A549 (cell line): ENCODE data around the gene C2orf49. TPM values are rescaled to one million over a fixed set of nuclear protein-coding genes. Genes with fewer than 3 reads are reported as not detected.

Source experiments
- ATAC-seq, 2 experiments: fragments of 200-7000 bp in 1 of 2; fragments of >200 bp in 1 of 2; cut with Nextera tagmentation in 1 of 2; cut with Tn5 transposase in 1 of 2; 3 replicates each; pipeline versions ENCODE4 v1.8.0 to v1.9.1; 2018 to 2020; ENCODE audit warnings: mild to moderate bottlenecking in 1 of 2, moderate library complexity in 1 of 2
- CTCF ChIA-PET: fragments of 300-600 bp; sonication (Branson Sonifier 250); formaldehyde crosslinking; extraction: SDS; loops from one replicate; lab custom pipeline; 2021; ENCODE audit warnings: antibody characterized with exemption, inconsistent platforms; lab: Yijun Ruan, JAX
- POLR2A ChIA-PET: fragments of 350-600 bp; formaldehyde crosslinking; extraction: SDS; loops from one replicate; lab custom pipeline; 2021; ENCODE audit warnings: antibody characterized with exemption, inconsistent platforms; lab: Yijun Ruan, JAX
- DNase-seq, 2 experiments: peaks; one replicate each; pipeline versions ENCODE4 v3.0.0 to v3.0.0-alpha.2; 2011 to 2016; ENCODE audit warnings: low read depth in 1 of 2, low spot score in 1 of 2
- FAIRE-seq: peaks from 2 replicates; lab custom pipeline; 2011; peaks lifted over from hg19 to GRCh38; lab: Jason Lieb, UNC
- H3K27ac ChIP-seq, 2 experiments: fragments of >200 bp; sonication (Bioruptor Twin); formaldehyde crosslinking; 3 replicates each; pipeline ENCODE4 v1.5.1; 2016 to 2017
- H3K4me1 ChIP-seq: fragments of >200 bp; sonication (Bioruptor Twin); formaldehyde crosslinking; 3 replicates; pipeline ENCODE4 v1.6.1; 2016
- H3K4me2 ChIP-seq: fragments of >200 bp; sonication (Bioruptor Twin); formaldehyde crosslinking; 3 replicates; pipeline ENCODE4 v1.6.1; 2016
- H3K4me3 ChIP-seq: fragments of >200 bp; sonication (Bioruptor Twin); formaldehyde crosslinking; 3 replicates; pipeline ENCODE4 v1.5.1; 2016
- H3K9me3 ChIP-seq: fragments of >200 bp; sonication (Bioruptor Twin); formaldehyde crosslinking; 3 replicates; pipeline ENCODE4 v1.6.1; 2016
- BCL3 ChIP-seq: fragments of >200 bp; sonication (Bioruptor Twin); formaldehyde crosslinking; IDR thresholded peaks from 3 replicates; pipeline ENCODE4 v1.6.1; 2016
- CBX8 ChIP-seq: fragments of 200-600 bp; sonication (generic); IDR thresholded peaks from 2 replicates; pipeline ENCODE4 v1.6.1; 2016
- CHD2 ChIP-seq: fragments of 150-350 bp; IDR thresholded peaks from 2 replicates; pipeline ENCODE4 v1.6.1; 2014; ENCODE audit warnings: low read length; ENCODE audit not compliant: partially characterized antibody
- CTCF ChIP-seq: fragments of >200 bp; sonication (Bioruptor Twin); formaldehyde crosslinking; IDR thresholded peaks from 3 replicates; pipeline ENCODE4 v1.5.1; 2016
- EHMT2 ChIP-seq: fragments of 200-600 bp; sonication (generic); IDR thresholded peaks from 2 replicates; pipeline ENCODE4 v1.6.1; 2016; ENCODE audit warnings: antibody characterized with exemption, low read depth, mild to moderate bottlenecking, moderate library complexity
- ELK1 ChIP-seq: fragments of 150-350 bp; IDR thresholded peaks from 2 replicates; pipeline ENCODE4 v1.6.1; 2014; ENCODE audit warnings: low read depth, mild to moderate bottlenecking, low read length
- FOSB ChIP-seq: fragments of 250-450 bp; sonication (Bioruptor Pico); IDR thresholded peaks from 2 replicates; pipeline ENCODE4 v1.5.0; 2020; ENCODE audit warnings: mild to moderate bottlenecking, moderate library complexity
- FOSL2 ChIP-seq, 2 experiments: fragments of 450-650 bp in 1 of 2; fragments of >200 bp in 1 of 2; sonication (Bioruptor Twin) in 1 of 2; formaldehyde crosslinking; IDR thresholded peaks; 2 replicates each; pipeline versions ENCODE4 v1.5.0 to v1.6.1; 2016 to 2020; ENCODE audit warnings: mild to moderate bottlenecking in 1 of 2, moderate library complexity in 1 of 2
- GATA3 ChIP-seq: IDR thresholded peaks from 2 replicates; pipeline ENCODE4 v1.6.1; 2012; ENCODE audit warnings: borderline replicate concordance
- HES2 ChIP-seq: fragments of >200 bp; sonication (Bioruptor Twin); formaldehyde crosslinking; IDR thresholded peaks from 2 replicates; pipeline ENCODE4 v1.6.1; 2016
- HOXA7 ChIP-seq: fragments of 250-450 bp; sonication (Bioruptor Pico); IDR thresholded peaks from 2 replicates; pipeline ENCODE4 v1.5.0; 2020; ENCODE audit warnings: mild to moderate bottlenecking, moderate library complexity
- HOXB13 ChIP-seq: fragments of 250-450 bp; sonication (Bioruptor Pico); IDR thresholded peaks from 2 replicates; pipeline ENCODE4 v1.5.0; 2020; ENCODE audit warnings: low read depth, mild to moderate bottlenecking, moderate library complexity
- HOXB5 ChIP-seq: fragments of 250-450 bp; sonication (Bioruptor Pico); IDR thresholded peaks from 2 replicates; pipeline ENCODE4 v1.5.0; 2020; ENCODE audit warnings: mild to moderate bottlenecking, moderate library complexity
- JUN ChIP-seq, 2 experiments: fragments of >200 bp; sonication (Bioruptor Twin); formaldehyde crosslinking; IDR thresholded peaks; 2 replicates in 1 of 2; 3 replicates in 1 of 2; pipeline ENCODE4 v1.6.1; 2016 to 2017
- JUNB ChIP-seq: fragments of >200 bp; sonication (Bioruptor Twin); formaldehyde crosslinking; IDR thresholded peaks from 2 replicates; pipeline ENCODE4 v1.6.1; 2016
- KDM1A ChIP-seq: fragments of 200-600 bp; sonication (generic); IDR thresholded peaks from 2 replicates; pipeline ENCODE4 v1.6.1; 2016; ENCODE audit warnings: low read depth, mild to moderate bottlenecking
- MAFK ChIP-seq: fragments of 450-650 bp; IDR thresholded peaks from 2 replicates; pipeline ENCODE4 v1.6.1; 2014; ENCODE audit not compliant: partially characterized antibody
- MAZ ChIP-seq: fragments of 150-350 bp; IDR thresholded peaks from 2 replicates; pipeline ENCODE4 v1.6.1; 2014; ENCODE audit warnings: antibody characterized with exemption, low read depth, low read length, borderline replicate concordance
- NFE2L2 ChIP-seq: fragments of 150-350 bp; conservative IDR thresholded peaks from 2 replicates; pipeline ENCODE4 v1.6.1; 2014; ENCODE audit warnings: low read length
- NR3C1 ChIP-seq: fragments of >200 bp; sonication (Bioruptor Twin); formaldehyde crosslinking; IDR thresholded peaks from 3 replicates; pipeline ENCODE4 v1.6.1; 2017
- PHF8 ChIP-seq: fragments of 200-600 bp; sonication (generic); IDR thresholded peaks from 2 replicates; pipeline ENCODE4 v1.6.1; 2016; ENCODE audit warnings: low read depth, mild to moderate bottlenecking, antibody characterized with exemption, moderate library complexity, borderline replicate concordance
- POLR2A ChIP-seq: IDR thresholded peaks from 2 replicates; pipeline ENCODE4 v1.6.1; 2012; ENCODE audit warnings: mild to moderate bottlenecking, low read length
- RNF2 ChIP-seq: fragments of 200-600 bp; sonication (generic); IDR thresholded peaks from 2 replicates; pipeline ENCODE4 v1.6.1; 2016; ENCODE audit warnings: low read depth, mild to moderate bottlenecking, antibody characterized with exemption, moderate library complexity, borderline replicate concordance
- SMC3 ChIP-seq: fragments of >200 bp; sonication (Bioruptor Twin); formaldehyde crosslinking; IDR thresholded peaks from 3 replicates; pipeline ENCODE4 v1.6.1; 2018; ENCODE audit warnings: inconsistent platforms
- SREBF2 ChIP-seq: fragments of 450-650 bp; IDR thresholded peaks from 2 replicates; pipeline ENCODE4 v1.6.1; 2014; ENCODE audit warnings: mild to moderate bottlenecking, moderate library complexity
- TFCP2L1 ChIP-seq: fragments of 250-450 bp; sonication (Bioruptor Pico); IDR thresholded peaks from 2 replicates; pipeline ENCODE4 v1.5.0; 2021; ENCODE audit warnings: mild to moderate bottlenecking
- ZFP36 ChIP-seq: fragments of 450-650 bp; IDR thresholded peaks from 2 replicates; pipeline ENCODE4 v1.6.1; 2014; ENCODE audit warnings: borderline replicate concordance; ENCODE audit not compliant: partially characterized antibody
- ZNF302 ChIP-seq: fragments of 250-450 bp; sonication (Bioruptor Pico); IDR thresholded peaks from 2 replicates; pipeline ENCODE4 v1.9.0; 2021; ENCODE audit warnings: inconsistent platforms, mild to moderate bottlenecking, moderate library complexity
- ZSCAN20 ChIP-seq: fragments of 250-450 bp; sonication (Bioruptor Pico); IDR thresholded peaks from 2 replicates; pipeline ENCODE4 v1.8.0; 2022; ENCODE audit warnings: mild to moderate bottlenecking, moderate library complexity
- WGBS: methylation state at CpG from one replicate; pipeline ENCODE4 v1.1.6; 2017; ENCODE audit errors: missing lambda C conversion rate; 5-methylcytosine and 5-hydroxymethylcytosine counted together
- polyA plus RNA-seq, 4 experiments: library from polyadenylated mRNA; depleted of rRNA in 3 of 4; stranded (reverse); fragments of >200 nt; fragmentation: RNase III in 1 of 4; extraction: RNeasy Plus Mini Kit Qiagen cat#74134 plus additional on column Dnase treatment in 1 of 4; gene quantifications; 2 replicates in 3 of 4; 3 replicates in 1 of 4; pipeline ENCODE4 v1.2.3, GENCODE V29; 2011 to 2017

Gene C2orf49
- polyA plus RNA-seq, 2 of the 4 experiments (the other 2 are of a cell fraction): 19.4 to 25.7 TPM

GRCh38 chr2:105323111-105323510 is 14.2 kb upstream of the C2orf49 start:
- Histone ChIP-seq H3K4me3 (no peak overlapping the region), H3K9me3 (no peaks in the 10 kb centered on the region), H3K4me1 (peaks cover 5% of the 10 kb centered on the region; the same call in 2 of the 3 replicates), H3K4me2 (no peak overlapping the region), H3K27ac (no peak overlapping the region)
- FAIRE-seq (no peak), ATAC-seq (no peak), DNase-seq (no peak)
- WGBS: 89% methylated on average over 5 of the region's 5 CpGs
- no peak for TF ChIP-seq SREBF2
- no peak for TF ChIP-seq HES2
- no peak for TF ChIP-seq SMC3
- TF ChIP-seq EHMT2: no peak
- TF ChIP-seq CBX8: no peak
- TF ChIP-seq KDM1A: no peak
- TF ChIP-seq FOSB (CRISPR knock-in tag): no peak
- TF ChIP-seq FOSL2 (IDR thresholded peaks at IDR 0.05): no peak
- no peak for TF ChIP-seq FOSL2 (CRISPR knock-in tag; IDR thresholded peaks at IDR 0.05)
- no peak for TF ChIP-seq ELK1
- no peak for TF ChIP-seq HOXB13 (CRISPR knock-in tag)
- no peak for TF ChIP-seq RNF2
- ChIA-PET POLR2A (no interaction called here), CTCF (interaction anchor here (1.4 to 2.3 kb wide), 2 partner anchors 10 to 28 kb away, joined by 5 to 9 read pairs; no protein-coding TSS in a partner anchor)

GRCh38 chr2:105324101-105324500 is 13.2 kb upstream of the C2orf49 start:
- 74% methylated on average over 4 of the region's 4 CpGs for WGBS
- TF ChIP-seq SMC3 (no peak), NR3C1 (no peak), CHD2 (no peak), NFE2L2 (no peak), ZSCAN20 (no peak), POLR2A (no peak), JUN (IDR thresholded peaks at IDR 0.05) (no peak), KDM1A (no peak), SREBF2 (no peak), GATA3 (no peak), MAZ (no peak), MAFK (no peak), ELK1 (no peak)
- Histone ChIP-seq H3K4me2 (no peak overlapping the region), H3K4me3 (no peak overlapping the region), H3K9me3 (no peaks in the 10 kb centered on the region), H3K27ac (no peak overlapping the region), H3K4me1 (peaks cover 12% of the 10 kb centered on the region; the same call in 2 of the 3 replicates)
- FAIRE-seq: no peak
- ChIA-PET POLR2A (no interaction called here), CTCF (interaction anchor here (1.2 kb wide), 1 partner anchor 43 kb away, joined by 4 read pairs; no protein-coding TSS in a partner anchor)
- ATAC-seq: no peak
- DNase-seq: no peak

GRCh38 chr2:105324732-105325131 is 12.6 kb upstream of the C2orf49 start:
- Histone ChIP-seq H3K4me2 (no peak overlapping the region), H3K27ac (no peak overlapping the region), H3K4me3 (no peak overlapping the region), H3K4me1 (peaks cover 12% of the 10 kb centered on the region; the same call in 2 of the 3 replicates), H3K9me3 (no peaks in the 10 kb centered on the region)
- DNase-seq (no peak), ATAC-seq (no peak), FAIRE-seq (no peak)
- ChIA-PET CTCF (interaction anchor here (1.2 kb wide), 1 partner anchor 43 kb away, joined by 4 read pairs; no protein-coding TSS in a partner anchor), POLR2A (no interaction called here)
- WGBS: 83% methylated on average over 4 of the region's 4 CpGs
- TF ChIP-seq FOSL2 (IDR thresholded peaks at IDR 0.05): no peak
- no peak for TF ChIP-seq FOSL2 (CRISPR knock-in tag; IDR thresholded peaks at IDR 0.05)
- TF ChIP-seq POLR2A: no peak
- no peak for TF ChIP-seq HOXA7 (CRISPR knock-in tag)
- TF ChIP-seq PHF8: no peak
- TF ChIP-seq TFCP2L1: no peak
- no peak for TF ChIP-seq CTCF
- TF ChIP-seq HOXB5: no peak
- TF ChIP-seq ZNF302 (CRISPR knock-in tag): no peak
- no peak for TF ChIP-seq MAZ
- no peak for TF ChIP-seq BCL3
- no peak for TF ChIP-seq ELK1
- no peak for TF ChIP-seq JUNB
- no peak for TF ChIP-seq ZFP36
- no peak for TF ChIP-seq SMC3
